Stimulated activated CD4-positive, alpha-beta T cell treated with anti-CD3 and anti-CD28 coated beads, TNF-alpha, amount 100 ng/mL, for 24 hours (primary cell): Measurements from ENCODE around the gene PANK2.
"Not testable (repeated sequence)": the region's sequence is repeated elsewhere in the genome, so short reads cannot be mapped to it uniquely, and the experiment has no call there.

Experiments used
- DNase-seq, 3 experiments: peaks; one replicate each; pipeline ENCODE4 v3.0.0-alpha.2; 2020; ENCODE audit warnings: low read depth in 3 of 3

Gene PANK2

DNA sequence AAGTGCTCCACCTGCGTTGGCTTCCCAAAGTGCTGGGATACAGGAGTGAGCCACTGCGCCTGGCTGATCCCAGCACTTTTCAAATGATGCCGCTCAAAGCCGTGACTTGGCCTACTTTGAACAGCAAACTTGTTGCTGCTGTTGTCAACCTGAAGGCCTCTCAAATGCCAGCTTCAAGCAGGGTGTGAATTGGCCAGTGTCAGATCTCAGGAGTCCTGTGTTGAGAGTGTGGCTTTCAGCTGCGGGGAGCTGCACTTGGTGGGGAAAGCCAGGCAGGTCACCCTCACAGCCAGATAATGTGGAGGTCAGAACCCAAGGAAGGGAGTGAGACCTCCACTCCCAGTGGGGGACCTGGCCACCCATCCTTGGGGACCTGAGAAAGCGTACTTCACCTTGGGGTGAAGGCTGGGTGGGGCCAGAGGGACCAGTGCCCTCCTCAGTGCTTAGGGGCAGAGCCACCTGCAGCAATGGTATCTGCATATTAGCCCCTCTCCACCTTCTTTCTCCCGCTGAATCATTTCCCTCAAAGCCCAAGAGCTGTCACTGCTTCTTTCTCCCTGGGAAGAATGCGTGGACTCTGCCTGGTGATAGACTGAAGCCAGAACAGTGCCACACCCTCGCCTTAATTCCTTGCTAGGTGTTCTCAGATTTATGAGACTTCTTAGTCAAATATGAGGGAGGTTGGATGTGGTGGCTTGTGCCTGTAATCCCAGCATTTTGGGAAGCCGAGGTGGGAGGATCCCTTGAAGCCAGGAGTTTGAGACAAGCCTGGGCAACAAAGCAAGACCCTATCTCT, 19.1 kb upstream of the PANK2 start:
- DNase-seq = no peak

DNA sequence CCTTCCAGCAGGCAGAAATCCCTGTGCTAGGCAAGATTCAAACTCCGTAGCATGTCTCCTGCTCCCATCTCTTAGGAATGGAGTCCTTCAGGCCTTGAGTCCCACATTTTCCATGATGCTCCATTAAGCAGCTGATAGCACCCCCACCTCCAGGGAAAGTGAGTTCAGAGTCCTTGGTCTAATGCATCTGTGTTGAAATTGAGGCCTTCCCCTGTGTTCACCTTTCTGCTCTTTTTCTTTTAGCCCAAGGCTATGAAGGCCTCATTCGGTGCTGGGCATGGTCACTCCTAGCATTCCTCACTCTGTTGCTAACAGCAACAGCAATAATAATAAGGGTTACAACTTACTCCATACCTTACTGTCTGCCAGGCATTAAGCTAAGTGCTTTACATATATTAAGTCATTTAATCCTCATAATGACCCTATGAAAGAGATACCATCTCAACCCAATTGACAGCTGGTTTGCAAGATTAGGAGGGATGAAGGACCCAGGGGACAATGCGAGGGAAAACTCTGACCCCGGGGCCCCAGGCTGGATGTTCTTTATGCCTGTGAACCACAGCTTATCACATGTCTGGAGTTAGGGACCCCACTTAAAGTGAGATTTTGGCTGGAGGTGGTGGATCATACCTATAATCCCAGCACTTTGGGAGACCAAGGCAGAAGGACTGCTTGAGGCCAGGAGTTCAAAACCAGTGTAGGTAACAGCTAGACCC, 17.5 kb upstream of the PANK2 start:
- DNase-seq = no peak

- no peak for DNase-seq
Observed at GRCh38 chr20:3873507-3873906, 15.7 kb upstream of the PANK2 start.

- DNase-seq = no peak
Observed at GRCh38 chr20:3874194-3874844, 14.9 kb upstream of the PANK2 start.

DNA sequence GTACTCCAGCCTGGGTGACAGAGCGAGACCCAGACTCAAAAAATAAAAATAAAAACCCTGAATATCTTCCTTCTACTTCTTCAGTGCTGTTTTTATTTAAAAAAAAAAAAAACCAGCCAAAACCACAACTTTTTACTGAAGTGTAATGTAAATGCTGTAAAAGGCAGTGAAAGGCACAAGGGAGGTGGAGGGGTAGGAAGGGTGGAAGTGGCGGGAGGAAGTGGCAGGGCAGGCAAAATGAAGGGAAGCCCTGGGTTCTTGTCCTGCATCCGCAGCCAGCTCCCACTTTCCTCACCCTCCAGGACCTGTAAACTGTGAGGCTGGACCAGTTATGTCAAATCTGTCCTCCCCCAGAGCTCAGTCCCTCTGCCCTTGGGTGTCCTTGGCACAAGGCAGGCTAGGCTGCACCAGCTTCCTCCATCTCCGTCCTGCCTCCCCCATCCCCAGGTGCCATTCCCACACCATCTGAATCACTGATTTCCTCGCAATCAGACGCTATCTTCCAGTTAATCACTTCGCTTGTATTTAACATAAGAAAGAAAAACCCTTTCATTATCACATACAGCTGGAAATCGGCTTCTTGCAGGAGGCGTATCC, 13.7 kb upstream of the PANK2 start:
- no peak for DNase-seq

DNA sequence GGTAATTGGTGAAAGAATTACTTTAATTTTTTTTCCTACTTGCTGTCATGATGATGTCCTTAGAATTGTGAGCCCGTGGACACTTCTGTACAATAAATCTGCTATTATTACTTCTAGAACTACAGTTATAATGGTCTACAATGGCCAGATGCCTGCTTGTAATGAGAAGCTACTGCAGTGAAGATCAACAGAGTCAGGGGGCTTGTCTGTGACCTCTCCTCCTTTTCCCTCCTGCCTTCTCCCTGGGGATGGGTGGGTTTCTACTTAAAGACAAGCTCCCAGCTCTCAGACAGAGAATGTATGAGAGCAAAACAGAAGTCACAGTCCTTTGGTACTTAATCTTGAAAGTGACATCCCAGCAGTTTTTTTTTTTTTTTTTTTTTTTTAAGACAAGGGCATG, 13.2 kb upstream of the PANK2 start:
- DNase-seq = no peak

DNA sequence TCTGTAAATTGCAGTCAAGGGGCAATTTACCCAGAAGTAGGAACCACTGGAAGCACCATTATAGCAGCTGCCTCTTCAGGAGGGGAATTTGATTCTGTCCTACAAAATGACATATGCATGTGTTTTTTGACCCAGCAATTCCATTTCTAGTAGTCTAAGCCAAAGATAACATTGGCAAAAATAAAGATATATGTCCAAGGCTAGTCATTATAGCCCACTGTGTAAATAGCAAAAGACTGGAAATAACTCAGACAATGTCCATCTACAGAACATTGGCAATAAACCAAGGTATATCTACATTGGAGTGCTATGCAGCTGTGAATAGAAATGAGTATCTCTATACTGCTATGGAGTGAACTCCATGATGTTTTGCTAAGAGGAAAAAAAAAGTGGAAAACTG, 12.5 kb upstream of the PANK2 start:
- DNase-seq = no peak

GRCh38 chr20:3878921-3879274, 10.3 kb upstream of the PANK2 start:
- not testable (repeated sequence) for DNase-seq

DNA sequence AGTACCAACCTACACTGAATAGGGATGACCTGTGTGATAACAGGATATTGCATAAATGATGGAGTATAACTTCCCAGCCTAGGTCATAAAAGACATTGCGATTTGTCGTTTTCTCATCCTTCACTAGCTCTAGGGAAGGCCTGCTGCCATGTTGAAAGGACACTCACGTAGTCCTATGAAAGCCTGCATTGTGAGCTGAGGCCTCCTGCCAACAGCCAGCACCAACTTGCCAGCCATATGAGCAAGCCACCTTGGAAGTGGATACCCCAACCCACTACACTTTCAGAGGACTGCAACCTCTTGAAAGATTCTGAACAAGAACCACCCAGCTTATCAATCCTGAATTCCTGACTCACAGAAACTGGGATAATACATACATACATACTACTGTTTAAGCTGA, 3.5 kb upstream of the PANK2 start:
- no peak for DNase-seq

GRCh38 chr20:3887876-3888620, 1.1 kb upstream of the PANK2 start:
- DNase-seq = no peak

GRCh38 chr20:3889489-3890397, 556 bp downstream of the PANK2 start:
- DNase-seq = peak in 1 of 3 experiments; percentile 50

DNA sequence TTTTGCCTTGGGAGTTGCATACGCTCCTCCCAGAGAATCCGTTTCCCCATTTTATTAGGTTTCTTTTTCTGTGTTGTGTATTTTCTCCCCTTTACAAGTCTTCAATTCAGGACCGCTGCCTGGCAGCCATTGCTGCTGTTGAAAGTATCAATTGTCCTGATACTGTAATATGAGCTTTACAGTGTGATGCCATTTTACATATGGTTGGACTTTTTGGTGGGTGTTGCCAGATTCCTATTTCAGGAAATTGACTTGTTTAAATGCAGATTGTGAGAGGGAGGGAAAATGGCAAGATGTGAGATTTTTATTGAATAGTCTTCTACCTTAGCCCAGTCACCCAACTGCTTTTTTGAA, 1.2 kb downstream of the PANK2 start:
- no peak for DNase-seq

GRCh38 chr20:3890999-3891929, 2.1 kb downstream of the PANK2 start:
- no peak for DNase-seq

DNA sequence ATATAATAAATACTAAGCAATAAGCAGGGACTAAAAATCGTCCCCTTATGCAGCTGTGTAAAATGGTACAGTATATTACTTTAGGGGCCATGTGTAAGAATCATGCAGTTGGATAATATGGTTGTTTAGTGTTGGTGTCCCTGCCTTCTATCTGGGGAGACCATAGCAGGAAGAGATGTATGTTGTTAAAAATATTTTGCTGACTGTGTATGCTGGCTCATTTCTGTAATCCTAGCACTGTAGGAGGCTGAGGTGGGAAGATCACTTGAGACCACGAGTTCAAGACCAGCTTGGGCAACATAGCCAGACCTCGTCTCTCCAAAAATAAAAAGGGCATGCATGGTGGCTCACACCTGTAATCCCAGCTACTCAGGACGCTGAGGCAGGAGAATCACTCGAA, 5.6 kb downstream of the PANK2 start:
- no peak for DNase-seq

DNA sequence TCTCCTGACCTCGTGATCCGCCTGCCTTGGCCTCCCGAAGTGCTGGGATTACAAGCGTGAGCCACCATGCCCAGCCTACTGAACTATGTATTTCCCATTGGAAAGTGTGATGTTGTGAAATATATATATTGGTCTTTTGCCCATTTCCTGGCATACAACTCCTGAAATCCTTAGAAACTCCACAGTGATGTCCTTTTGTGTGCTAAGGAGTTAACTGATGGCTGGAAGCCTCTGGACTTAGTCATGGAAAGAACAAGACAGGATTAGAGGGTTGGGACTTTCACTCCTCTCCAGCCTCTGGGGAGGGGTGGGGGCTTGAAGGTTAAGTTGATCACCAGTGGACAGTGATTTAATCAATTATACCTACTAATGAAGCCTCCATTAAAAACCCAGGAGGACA, 7.1 kb downstream of the PANK2 start:
- no peak for DNase-seq

- DNase-seq = no peak
Observed at GRCh38 chr20:3896853-3897583, 7.8 kb downstream of the PANK2 start.

GRCh38 chr20:3898181-3898580, 9.0 kb downstream of the PANK2 start:
- not testable (repeated sequence) for DNase-seq

GRCh38 chr20:3898639-3899038, 9.5 kb downstream of the PANK2 start:
- no peak for DNase-seq

DNA sequence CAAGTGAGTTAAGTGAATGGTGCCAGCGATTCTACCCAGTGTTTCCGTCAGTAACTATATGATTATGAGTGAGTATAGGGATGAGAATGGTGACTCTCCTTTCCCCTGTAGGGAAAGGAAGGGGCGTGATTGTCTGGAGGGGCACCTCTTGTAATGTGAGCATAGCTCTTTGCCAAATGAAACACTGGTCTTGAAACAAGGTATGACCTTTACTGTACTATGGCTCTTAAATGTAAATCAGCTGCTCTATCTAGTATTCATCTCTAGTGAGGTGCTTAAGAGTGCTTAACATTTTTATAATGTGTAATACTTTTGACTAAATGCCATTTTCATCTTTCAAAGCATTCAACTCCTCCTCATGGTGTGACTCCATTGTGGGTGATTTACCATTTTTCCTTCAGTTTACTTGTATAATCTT, 11.0 kb downstream of the PANK2 start:
- DNase-seq = no peak
